ENCODE results near the gene TRAPPC1. TPM values are rescaled to one million over a fixed set of nuclear protein-coding genes. Genes with fewer than 3 reads are reported as not detected.

The TRAPPC1 gene
- total and polyA plus RNA-seq, 2 of the 8 experiments (the other 6 are each of a cell fraction or from before 2014, with no cell fraction given), result 114 to 170 TPM

DNA sequence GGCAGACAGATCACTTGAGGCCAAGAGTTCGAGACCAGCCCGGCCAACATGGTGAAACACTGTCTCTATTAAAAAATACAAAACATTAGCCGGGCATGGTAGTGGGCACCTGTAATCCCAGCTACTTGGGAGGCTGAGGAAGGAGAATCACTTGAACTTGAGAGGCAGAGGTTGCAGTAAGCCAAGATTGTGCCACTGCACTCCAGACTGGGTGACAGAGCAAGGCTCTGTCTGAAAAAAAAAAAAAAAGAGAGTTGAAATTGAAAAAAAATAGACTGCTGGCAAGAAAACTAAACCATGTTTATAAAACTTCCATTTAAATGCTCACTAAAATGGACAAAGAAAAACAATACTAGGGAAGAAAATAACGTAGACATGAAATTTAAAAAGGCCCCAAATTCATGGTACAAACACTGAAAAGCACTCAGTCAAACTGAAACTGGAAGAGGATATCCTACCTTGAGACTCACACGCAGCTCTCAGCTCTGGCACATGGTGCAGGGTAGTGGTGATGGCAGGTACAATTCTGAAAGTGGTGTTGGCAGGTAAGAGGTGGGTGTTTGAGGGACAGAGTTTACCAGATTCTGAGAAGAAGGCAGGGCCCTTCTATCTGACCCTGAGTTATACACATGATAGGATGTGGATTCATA is 19.5 kb upstream of the TRAPPC1 start:
- Histone ChIP-seq H2BK15ac (ENCODE audit: low read length) (no peak overlapping the region), H3K14ac (ENCODE audit: insufficient read length) (no peak overlapping the region), H4K5ac (ENCODE audit: insufficient read length, low read depth, low read length) (no peak overlapping the region), H3K27me3 (replicated peaks in 1 of 4; ENCODE audit: control insufficient read depth in 3 of 4, extremely low read depth in 1 of 4, insufficient read depth in 3 of 4, low read length in 3 of 4) (no peaks in the 10 kb centered on the region; a peak in 1 of 7 replicates), H3K9ac (replicated peaks in 1 of 4; ENCODE audit: extremely low read depth in 1 of 4, low read depth in 3 of 4, low read length in 3 of 4) (no peak overlapping the region), H3K79me1 (ENCODE audit: low read depth, low read length) (no peaks in the 10 kb centered on the region), H3K4me2 (ENCODE audit: insufficient read depth in 1 of 2, low read depth in 2 of 2, low read length in 2 of 2) (no peak overlapping the region), H3K9me3 (ENCODE audit: insufficient read depth in 2 of 2, low read depth in 1 of 2, low read length in 1 of 2) (no peaks in the 10 kb centered on the region), H3K79me2 (ENCODE audit: control insufficient read depth in 1 of 2, insufficient read depth in 2 of 2, low read length in 2 of 2) (no peaks in the 10 kb centered on the region), H3K4ac (replicated peaks; ENCODE audit: insufficient read length, low read depth, low read length) (no peak overlapping the region), H2BK5ac (ENCODE audit: low read depth, low read length) (no peak overlapping the region), H3K4me1 (replicated peaks in 1 of 4; ENCODE audit: control insufficient read depth in 3 of 4, insufficient read depth in 4 of 4, low read length in 3 of 4) (no peaks in the 10 kb centered on the region), H3K36me3 (ENCODE audit: control insufficient read depth in 2 of 4, insufficient read depth in 4 of 4, low read length in 3 of 4) (peaks cover 3 to 15% (median 10%) of the 10 kb centered on the region in 4 experiments), H3K56ac (replicated peaks; ENCODE audit: insufficient read length, low read depth, low read length) (no peak overlapping the region), H4K91ac (replicated peaks; ENCODE audit: insufficient read length, low read length) (no peak overlapping the region), H3K27ac (ENCODE audit: low read depth, low read length) (no peak overlapping the region; the same call in 1 of the 2 replicates), H2AFZ (ENCODE audit: low read length) (no peak overlapping the region), H2BK12ac (ENCODE audit: low read depth, low read length) (no peak overlapping the region), H2BK20ac (ENCODE audit: low read length) (no peak overlapping the region), H4K8ac (ENCODE audit: extremely low read depth, insufficient read depth, low read length) (no peak overlapping the region), H4K20me1 (replicated peaks in 1 of 2; ENCODE audit: control insufficient read depth in 1 of 2, insufficient read depth in 2 of 2, low read length in 2 of 2) (no peaks in the 10 kb centered on the region), H3K23ac (ENCODE audit: insufficient read length) (no peak overlapping the region), H2BK120ac (replicated peaks; ENCODE audit: low read depth, low read length) (no peak overlapping the region), H3K23me2 (ENCODE audit: low read depth, low read length) (no peaks in the 10 kb centered on the region), H3K4me3 (ENCODE audit: extremely low read depth in 1 of 4, insufficient read depth in 2 of 4, low read depth in 3 of 4, low read length in 4 of 4) (no peak overlapping the region), H3K18ac (ENCODE audit: extremely low read depth, low read length) (no peak overlapping the region), H2AK5ac (ENCODE audit: low read depth, low read length) (no peak overlapping the region)
- CTCF ChIA-PET (ENCODE audit: partially characterized antibody), result no interaction called here
- DNase-seq (ENCODE audit: low read depth in 1 of 2, low spot score in 2 of 2), result no peak
- 82% methylated on average over 5 of the region's 5 CpGs; no CpG with 5 or more reads in 1 of the 2 experiments for WGBS, 2 experiments (ENCODE audit: extremely low coverage in 1 of 2, insufficient coverage in 1 of 2, insufficient read length in 1 of 2, insufficient replicate concordance in 2 of 2, low coverage in 1 of 2, low lambda C conversion rate in 2 of 2, missing lambda C conversion rate in 1 of 2)
- FAIRE-seq, result no peak
- POLR2A ChIA-PET (ENCODE audit: partially characterized antibody), result interaction anchor here (0.5 kb wide), 1 partner anchor 25 kb away, joined by 3 read pairs; no protein-coding TSS in a partner anchor
- no peak for TF ChIP-seq PHF8 (conservative IDR thresholded peaks at IDR 0.05; ENCODE audit: low read depth, low read length)
- TF ChIP-seq FOSL1 (IDR thresholded peaks at IDR 0.05; ENCODE audit: insufficient read depth, low read depth, low read length), result no peak
- no peak for TF ChIP-seq RAD21 (IDR thresholded peaks at IDR 0.05 in 1 of 2, conservative IDR thresholded peaks at IDR 0.05 in 1 of 2; ENCODE audit: low read depth in 2 of 2, low read length in 2 of 2)
- no peak for TF ChIP-seq SP4 (IDR thresholded peaks at IDR 0.05; ENCODE audit: low read length)
- no peak for TF ChIP-seq EP300 (IDR thresholded peaks at IDR 0.05; ENCODE audit: borderline replicate concordance in 1 of 2, low read depth in 2 of 2, low read length in 2 of 2)
- TF ChIP-seq BACH1 (IDR thresholded peaks at IDR 0.05; ENCODE audit: low read length), result no peak
- no peak for TF ChIP-seq HDAC6 (IDR thresholded peaks at IDR 0.05; ENCODE audit: low read depth, low read length)
- TF ChIP-seq EZH2 (IDR thresholded peaks at IDR 0.05; ENCODE audit: low read depth, low read length, severe bottlenecking), result no peak
- no peak for TF ChIP-seq SIRT6 (IDR thresholded peaks at IDR 0.05; ENCODE audit: low read length)
- TF ChIP-seq CHD1 (IDR thresholded peaks at IDR 0.05; ENCODE audit: low read depth, low read length), result no peak
- no peak for TF ChIP-seq USF2 (IDR thresholded peaks at IDR 0.05; ENCODE audit: low read length)
- no peak for TF ChIP-seq CBX8 (IDR thresholded peaks at IDR 0.05; ENCODE audit: borderline replicate concordance, low read depth, low read length)
